HG03175 (cell line): Measurements from ENCODE around the gene AMZ1.

Source experiments
- ATAC-seq: cut with Tn5 transposase; IDR thresholded peaks from one replicate; pipeline ENCODE4 v1.9.1; 2021; ENCODE audit warnings: mild to moderate bottlenecking, moderate library complexity; ENCODE audit not compliant: unreplicated experiment

The AMZ1 gene, protein sequence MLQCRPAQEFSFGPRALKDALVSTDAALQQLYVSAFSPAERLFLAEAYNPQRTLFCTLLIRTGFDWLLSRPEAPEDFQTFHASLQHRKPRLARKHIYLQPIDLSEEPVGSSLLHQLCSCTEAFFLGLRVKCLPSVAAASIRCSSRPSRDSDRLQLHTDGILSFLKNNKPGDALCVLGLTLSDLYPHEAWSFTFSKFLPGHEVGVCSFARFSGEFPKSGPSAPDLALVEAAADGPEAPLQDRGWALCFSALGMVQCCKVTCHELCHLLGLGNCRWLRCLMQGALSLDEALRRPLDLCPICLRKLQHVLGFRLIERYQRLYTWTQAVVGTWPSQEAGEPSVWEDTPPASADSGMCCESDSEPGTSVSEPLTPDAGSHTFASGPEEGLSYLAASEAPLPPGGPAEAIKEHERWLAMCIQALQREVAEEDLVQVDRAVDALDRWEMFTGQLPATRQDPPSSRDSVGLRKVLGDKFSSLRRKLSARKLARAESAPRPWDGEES

DNA sequence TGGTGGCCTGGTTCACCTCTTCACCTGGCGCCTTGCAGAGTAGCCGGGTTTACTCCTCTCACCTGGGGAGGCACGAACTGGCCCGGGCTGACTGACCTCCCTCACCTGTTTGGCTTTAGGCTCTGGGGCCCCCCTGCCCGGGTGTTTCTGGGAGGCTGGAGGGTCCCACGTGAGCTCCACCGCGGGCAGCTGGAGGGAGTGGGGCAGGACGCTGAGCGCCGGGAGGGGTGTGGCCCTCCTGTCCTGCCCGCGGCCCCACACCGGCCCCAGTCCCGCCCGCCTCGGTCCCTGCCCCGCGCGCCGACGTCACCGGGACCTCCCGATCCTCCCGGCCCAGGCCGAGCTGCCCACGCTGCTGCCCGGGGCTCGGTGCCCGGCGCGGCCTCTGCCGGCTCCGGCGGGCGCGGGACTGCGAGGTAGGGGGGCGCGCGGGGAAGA, at the start of gene AMZ1:
AMZ1 (plus strand) TSS at position 322 of the 438 bp plus-strand sequence. CDS start 12,250 bp downstream, outside the sequence.
- no peak for ATAC-seq

DNA sequence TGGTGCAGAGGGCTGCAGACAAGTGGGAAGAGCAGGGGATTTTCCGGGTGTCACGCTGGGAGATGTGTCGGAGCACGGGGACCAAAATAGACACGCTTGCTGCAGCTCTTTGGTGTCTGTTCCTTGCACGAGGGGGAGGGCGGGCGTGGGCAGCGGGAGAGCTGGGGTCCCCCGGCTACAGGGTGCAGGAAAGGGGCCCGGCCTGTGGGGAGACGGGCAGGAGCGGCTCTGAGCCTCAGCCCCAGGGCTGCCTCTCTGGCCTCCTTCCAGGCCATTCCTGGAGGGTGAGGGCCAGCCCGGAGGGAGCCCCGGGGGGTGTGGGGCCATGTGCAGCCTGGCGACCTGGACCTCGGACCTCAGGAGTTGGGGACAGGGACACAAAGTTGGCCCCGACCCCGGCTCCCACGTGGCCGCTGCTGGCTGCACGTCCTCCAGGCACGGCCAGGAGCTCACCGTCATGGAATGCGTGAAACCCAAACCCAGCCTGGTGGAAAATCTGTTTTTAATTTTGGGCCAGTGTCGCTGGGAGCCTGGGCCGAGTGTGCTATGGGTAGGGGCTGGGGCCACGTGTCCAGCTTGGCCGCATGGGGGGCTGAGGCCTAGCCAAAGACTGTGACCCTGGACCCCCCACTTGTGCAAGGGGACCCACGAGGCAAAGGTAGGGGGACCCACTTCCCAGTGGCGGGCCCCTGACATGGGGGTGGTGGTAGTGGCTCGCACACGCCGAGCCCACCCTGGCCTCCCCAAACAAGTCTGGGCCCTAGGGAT, 49.6 kb upstream of the AMZ1 start:
- ATAC-seq = no peak

DNA sequence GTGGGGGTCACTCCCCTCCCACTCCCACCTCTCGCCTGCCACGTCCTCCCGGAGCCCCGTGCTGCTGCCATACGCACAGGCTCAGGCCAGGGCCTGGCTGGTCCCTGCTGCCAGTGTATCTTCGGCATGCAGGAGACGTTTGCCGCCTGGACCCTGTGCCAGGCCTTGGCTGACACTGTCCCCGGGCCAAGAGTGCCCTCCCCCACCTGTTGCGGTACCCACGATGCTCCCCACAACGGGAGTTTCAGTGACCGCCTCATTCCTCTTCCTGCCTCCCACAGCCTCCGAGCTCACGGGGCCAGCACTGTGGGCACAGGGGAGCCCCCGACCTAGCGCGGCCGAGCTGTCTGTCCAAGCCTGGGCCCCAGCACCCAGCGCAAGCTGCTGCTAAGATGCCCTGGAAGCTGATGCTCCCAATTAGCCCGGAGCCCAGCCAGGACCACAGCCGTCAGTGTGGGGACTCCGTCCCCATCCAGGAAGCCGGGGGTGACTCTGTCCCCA, 48.8 kb upstream of the AMZ1 start:
- no peak for ATAC-seq

DNA sequence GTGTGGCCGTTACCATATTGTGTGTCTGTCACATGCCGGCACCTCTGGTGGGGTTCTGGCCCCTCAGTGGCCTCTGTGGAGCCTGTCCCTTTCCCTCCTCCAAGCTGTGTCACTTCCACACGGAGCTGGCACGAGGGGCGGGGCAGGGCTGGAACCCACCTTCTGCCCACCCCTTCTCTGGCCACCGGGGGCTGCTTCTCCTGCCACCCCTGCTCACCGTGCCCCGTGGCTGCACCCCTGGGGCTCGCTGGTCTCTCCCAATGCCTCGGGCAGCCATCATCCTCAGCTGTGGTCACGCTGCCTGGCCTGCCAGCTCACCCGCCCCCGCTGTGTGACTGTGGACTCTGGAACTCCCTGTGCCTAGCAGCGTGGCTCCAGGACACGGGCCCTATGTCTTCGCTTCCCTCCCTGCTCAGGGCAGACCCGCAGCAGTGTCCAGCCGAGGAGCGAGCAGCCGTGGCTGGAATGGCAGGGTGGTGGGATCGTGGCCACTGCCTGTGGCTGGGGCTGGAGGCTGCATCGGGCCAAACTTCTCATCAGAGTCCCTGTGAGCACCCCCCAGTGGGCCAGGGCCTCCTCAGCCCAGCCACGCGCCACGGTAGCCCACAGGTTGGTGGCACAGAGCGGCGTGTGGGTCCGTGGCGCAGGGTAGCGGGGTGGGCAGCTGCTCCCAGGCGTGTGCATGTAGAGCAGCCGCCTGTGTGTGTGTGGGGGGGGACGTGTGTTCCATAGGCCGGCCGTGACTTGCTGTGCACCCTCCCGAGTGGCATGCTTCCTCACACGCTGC, 48.1 kb upstream of the AMZ1 start:
- no peak for ATAC-seq

DNA sequence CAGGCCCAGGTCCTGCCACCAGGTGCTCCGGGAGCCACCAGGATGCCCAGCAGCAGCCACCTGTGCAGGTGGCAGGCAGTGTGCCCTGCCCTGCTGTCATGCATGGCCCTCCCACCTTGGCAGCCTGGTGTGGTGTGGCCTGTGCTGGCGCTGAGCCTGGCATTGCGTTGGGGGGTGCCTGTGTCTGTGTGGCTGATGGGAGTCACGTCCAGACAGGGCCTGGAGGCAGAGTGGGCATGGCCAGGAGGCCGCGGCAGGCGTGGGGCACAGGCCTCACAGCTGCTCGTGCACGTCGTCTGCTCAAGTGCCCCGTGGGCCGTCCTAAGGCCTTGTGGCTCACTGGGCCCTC, 47.5 kb upstream of the AMZ1 start:
- ATAC-seq = no peak

DNA sequence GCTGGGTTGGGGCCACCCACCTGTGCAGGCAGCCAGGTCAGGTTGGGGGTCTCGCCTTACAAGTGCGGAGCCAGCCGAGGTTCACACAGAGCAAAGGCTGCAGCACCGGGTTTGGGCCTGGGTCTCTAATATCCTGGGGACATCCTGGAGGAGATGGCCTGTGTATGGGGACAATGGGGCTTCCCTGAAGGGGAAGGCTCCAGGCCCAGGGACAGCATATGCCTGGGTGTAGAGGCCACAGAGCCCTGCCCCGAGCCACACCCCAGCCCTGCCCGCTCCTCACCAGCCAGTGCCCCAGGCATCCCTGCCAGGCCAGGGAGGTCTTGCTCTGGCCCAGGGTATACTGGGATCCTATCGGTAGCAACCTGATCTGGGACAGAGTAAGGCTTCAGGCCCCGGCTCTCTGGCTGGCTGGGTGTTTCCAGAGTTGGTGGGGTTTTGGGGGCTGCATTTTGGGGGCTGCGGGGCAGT, 47.1 kb upstream of the AMZ1 start:
- no peak for ATAC-seq

DNA sequence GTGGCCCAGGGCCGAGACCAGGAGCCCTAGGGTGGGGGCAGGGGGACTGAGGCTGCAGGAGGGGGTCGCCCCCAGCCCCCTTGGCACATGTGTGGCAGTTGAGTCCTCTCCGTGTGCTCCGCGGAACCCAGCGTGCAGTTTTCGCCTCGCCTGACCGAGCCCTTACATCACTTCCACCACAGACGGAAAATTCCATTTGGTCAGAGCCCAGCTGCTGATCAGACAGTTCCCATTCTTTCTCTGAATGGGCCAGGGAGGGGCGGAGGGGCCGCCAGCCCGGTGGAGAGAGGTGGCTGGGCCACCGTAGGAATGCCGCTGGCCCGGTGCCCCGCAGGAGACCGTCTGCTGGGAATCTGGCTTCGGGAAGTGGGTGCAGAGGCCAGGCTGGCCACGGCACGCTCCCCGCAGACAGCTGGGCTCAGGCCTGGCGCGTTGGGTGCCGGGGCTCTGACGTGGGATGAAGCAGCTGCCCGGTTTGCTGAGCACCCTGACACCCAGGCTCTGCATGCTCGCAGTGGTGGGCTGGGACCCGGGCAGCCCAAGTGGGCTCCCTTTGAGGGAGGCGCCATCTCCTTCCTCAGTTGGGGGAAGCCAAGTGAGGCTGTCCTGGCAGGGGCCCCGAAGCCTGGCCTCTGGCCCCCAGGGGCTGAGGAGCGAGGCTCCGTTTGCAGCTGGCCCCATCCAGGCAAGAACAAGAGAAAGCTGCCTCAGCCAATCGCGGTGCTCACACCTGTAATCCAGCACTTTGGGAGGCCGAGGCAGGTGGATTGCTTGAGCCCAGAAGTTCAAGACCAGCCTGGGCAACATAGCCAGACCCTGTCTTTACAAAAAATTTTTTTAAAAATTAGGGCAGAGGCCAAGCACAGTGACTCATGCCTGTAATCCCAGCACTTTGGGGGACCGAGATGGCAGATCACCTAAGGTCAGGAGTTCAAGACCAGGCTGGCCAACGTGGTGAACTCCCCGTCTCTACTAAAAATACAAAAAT, 46.3 kb upstream of the AMZ1 start:
- ATAC-seq = peak; percentile 46

DNA sequence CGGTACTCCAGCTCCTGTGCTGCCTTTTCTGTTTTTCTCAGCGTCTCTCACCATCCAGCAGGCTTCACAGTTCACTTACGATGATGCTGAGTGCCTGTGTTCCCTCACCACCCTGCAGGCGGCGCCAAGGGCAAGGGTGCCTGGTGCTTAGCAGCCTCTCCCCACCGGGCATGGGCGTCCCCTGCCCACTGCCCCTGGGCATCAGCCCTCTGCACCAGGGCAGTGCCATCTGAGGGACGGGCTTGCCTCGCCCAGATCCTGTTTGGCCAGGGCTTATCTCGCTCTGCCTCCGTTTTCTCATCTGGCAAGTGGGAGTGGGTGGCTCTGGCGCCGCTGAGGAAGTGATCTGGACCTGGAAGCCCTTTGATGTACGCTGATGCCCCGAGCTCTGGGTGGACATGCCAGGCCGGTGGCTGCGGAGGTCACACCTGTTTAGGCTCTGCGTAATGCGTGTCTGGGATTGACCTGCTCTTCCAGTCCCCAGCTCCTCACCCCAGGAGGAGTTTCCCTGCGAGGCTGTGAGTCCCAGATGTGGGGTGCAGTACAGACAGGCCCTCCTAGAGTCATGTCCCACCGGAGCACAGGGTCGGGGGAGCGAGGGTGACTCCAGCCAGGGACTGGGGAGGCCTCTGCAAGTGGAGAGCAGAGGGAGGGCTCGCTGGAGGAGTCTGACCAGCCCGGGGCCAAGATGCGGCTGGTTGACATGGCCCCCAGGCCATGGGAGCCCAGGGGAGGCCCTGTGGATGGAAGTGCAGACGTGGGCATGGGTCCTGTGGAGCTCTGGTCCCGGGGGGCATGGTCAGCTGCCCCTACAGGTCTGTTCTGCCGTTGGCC, 44.4 kb upstream of the AMZ1 start:
- ATAC-seq = no peak

DNA sequence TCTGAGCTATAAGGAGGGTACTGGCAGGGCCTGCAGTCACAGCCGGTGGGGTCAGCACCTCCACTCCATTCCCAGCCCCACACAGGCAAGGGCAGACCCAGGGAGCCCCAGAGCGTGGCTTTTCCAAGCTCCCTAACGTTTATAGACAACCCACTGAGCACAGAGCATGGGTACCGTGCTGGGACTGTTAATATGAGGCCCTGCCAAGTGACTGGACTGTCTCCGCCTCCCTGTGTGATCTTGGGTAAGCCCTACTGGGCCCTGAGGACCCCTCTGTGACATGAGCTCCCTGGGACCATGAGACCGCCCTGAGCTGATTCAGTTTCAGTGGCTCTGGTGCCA, 43.8 kb upstream of the AMZ1 start:
- ATAC-seq = no peak

DNA sequence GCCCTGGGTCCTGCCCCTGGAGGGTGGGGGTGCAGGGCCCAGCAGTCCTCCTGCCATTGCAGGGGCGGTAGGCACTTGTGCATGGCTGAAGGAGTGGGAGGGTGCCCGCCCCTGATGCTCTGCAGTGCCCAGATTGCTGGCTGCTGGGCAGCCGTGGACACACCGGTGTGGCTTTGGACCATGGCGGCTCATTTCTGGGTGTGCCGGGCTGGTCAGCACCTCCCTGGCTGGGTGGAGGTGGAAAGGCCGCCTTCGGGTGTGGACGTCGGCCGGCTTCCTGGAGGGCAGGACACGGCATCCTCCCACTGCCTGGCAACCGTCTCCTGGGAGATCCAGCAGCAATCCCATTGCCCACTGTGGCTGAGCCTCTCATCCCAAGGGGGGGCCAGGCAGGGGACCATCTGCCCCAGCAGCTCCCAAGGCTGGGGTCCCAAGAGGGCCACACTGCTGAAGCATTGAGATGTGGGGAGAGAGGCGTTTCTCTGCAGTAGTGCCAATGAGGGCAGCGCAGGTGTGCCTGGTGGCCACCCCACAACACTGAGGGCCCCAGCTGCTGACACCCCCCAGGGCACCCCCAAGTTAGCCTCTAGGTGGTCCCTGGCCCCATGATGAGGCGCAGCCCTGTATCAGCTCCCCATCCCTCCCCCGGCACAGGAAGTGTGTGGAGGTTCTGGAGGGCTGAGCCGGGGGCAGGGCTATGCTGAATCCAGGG, 43.3 kb upstream of the AMZ1 start:
- ATAC-seq = peak; percentile 36

DNA sequence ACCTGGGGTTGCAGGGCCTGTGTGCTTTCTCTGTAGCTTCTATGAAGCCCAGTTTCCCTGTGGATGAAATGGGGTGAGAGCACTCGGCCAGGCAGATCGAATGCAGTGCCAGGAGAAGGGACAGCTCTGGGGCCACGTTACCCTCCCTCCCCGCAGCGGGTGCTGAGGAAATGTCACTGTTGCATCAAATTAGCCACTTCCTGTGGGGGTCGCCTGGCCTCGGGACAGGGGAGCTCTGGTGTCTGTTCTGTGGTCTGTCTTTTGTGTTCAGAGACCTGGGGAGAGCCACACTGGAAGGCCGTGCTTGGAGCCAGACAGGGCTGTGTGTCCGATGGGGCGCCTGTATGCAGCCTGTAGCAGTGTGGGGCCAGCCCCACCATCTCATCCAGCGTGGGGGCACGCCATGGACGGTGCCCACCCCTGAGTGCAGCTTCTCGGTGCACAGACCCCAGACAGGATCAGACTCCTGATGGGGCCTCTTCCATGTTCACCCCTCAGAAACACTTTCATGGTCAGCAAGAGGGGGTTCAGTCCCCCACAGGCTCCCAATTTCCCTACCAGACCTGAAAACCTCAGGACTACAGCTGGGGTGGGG, 42.6 kb upstream of the AMZ1 start:
- ATAC-seq = peak; percentile 42

DNA sequence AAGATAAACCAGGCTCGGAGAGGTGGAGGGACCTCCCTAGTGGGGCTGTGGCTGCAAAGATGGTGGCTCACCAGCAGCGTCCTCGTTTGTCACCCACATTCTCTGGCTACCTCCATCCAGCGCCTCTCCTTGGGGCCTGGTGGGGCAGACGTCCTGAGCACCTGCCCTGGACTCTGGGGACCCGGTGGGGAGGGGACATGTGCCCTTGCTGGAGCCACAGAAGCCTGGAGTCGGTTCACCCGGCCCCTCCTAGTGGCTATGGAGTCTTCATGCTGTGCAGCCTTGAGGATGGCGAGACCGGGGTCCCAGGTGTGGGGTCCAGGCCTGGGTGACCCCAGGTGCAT, 41.7 kb upstream of the AMZ1 start:
- ATAC-seq = no peak

DNA sequence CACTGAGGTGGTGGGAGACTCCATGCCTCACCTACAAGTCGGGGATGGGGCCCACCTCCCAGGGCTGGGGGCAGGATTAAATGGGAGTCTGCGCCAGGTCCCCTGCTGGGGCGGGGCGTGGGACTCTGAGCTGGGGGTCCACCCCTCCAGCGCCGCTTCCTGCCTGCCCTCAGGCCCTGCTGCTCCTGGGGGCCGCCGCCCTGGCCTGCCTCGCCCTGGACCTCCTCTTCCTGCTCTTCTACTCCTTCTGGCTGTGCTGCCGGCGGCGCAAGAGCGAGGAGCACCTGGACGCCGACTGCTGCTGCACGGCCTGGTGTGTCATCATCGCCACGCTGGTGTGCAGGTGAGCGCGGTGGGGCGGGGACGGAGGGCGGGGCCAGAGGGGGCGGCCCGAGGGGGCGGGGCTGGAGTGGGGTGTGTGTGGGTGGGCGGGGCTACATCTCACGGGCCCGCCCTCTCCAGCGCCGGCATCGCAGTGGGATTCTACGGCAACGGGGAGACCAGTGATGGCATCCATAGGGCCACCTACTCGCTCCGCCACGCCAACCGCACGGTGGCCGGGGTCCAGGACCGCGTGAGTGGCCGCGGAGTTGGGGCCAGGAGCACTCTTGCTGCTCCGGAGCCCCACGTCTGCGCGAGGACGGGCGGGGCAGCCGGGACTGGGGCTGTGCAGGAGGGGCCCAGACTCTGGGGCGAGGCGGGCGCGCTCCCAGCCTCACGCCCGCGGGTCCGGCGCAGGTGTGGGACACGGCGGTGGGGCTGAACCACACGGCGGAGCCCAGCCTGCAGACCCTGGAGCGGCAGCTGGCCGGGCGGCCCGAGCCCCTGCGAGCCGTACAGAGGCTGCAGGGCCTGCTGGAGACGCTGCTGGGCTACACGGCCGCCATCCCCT, 41.1 kb upstream of the AMZ1 start:
- ATAC-seq = no peak

DNA sequence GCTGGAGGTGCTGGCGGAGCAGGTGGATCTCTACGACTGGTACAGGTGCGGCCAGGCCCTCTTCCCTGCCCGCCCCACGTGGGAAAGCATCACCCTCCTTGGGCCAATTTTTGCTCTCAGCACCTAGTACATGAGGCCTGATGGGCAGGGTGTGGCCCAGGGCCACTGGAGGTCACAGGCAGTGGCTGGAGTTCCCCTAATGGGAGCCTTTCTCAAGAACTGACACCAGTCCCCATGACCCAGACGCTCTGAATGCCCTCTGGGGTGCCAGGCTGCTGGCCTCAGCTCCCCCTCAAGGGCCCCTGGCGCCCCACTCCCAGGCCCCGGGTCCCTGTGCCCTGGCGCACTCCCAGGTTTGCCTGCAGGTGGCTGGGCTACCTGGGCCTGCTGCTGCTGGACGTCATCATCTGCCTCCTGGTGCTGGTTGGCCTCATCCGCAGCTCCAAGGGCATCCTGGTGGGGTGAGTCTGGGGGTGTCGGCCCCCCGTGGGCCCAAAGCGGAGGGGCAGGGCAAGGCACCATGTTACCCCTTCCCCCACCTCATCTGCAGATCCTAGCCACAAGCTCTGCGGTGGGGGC, 40.3 kb upstream of the AMZ1 start:
- no peak for ATAC-seq

DNA sequence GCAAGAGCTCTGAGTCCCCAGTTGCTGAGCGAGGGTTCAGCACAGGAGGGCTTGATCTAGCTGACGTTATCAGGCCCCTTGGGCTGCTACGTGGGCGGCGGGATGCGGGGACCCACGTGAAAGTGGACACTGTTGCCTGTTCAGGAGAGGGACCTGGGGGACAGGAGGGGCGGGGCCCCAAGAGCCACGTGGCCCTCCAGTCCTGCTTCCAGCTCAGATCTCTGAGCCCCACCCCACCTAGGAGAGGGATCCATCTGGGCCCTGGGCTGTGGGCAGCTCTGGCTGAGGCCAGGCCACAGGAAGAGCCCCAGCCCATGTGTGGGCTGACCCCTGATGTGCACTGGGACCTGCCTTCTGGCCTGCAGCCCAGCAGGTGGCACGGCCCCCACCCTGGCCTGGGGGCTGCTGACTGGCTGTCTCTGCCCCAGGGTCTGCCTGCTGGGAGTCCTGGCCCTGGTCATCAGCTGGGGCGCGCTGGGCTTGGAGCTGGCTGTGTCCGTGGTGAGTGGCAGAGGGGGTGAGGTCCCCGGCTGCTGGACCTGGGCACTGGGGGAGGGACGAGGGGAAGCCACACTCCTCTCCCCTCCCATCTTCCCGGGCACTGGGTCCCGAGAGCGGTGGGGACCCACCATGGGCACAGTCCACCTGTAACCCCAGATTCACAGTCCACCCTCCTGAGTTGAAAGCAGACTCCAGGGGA, 38.7 kb upstream of the AMZ1 start:
- ATAC-seq = no peak

DNA sequence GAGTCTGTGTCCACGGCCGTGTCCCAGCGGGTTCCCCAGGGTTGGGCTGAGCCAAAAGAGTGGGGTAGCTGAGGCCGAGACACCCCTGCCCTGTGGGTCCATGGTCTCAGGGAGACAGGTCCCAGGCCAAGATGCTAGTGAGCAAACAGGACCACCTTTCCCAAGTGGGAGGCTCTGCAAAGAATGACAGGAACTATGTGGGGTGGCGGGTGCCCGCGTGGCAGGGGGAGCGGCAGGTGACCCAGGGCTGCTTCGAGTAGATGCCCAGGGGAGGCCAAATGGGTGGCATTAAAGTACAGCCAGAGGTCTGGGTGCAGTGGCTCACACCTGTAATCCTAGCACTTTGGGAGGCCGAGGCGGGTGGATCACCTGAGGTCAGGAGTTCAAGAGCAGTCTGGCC, 38.0 kb upstream of the AMZ1 start:
- ATAC-seq = no peak
